Lung (tissue), 12 donors: Measurements from ENCODE around the gene RGS12. TPM values are rescaled to one million over a fixed set of nuclear protein-coding genes. Genes with fewer than 3 reads are reported as not detected.
A peak's percentile ranks its signal among the peaks of the same experiment; 100 is the strongest.

Experiments
- ATAC-seq: fragments of 200-7000 bp; cut with Tn5 transposase; one replicate; pipeline ENCODE4 v1.9.1; 2020; ENCODE audit warnings: moderate number of reproducible peaks; ENCODE audit not compliant: insufficient read depth, low FRiP score
- DNase-seq, 3 donors: peaks; one replicate each; pipeline ENCODE4 v3.0.0-alpha.2; 2013 to 2017
- H3K27ac ChIP-seq, 2 donors: one replicate each; pipeline ENCODE4 v1.5.1; 2013; ENCODE audit warnings: mild to moderate bottlenecking in 2 of 2, moderate library complexity in 2 of 2, control low read depth in 1 of 2, inconsistent platforms in 1 of 2, low read depth in 1 of 2, low read length in 1 of 2
- H3K27me3 ChIP-seq, 3 donors: one replicate each; pipeline ENCODE4 v1.5.1; 2013; ENCODE audit warnings: low read length in 2 of 3; ENCODE audit not compliant: control insufficient read depth in 3 of 3, insufficient read depth in 3 of 3
- H3K36me3 ChIP-seq, 4 donors: one replicate each; pipeline ENCODE4 v1.5.1; 2013; ENCODE audit warnings: low read length in 4 of 4, mild to moderate bottlenecking in 1 of 4, moderate library complexity in 1 of 4; ENCODE audit not compliant: control insufficient read depth in 4 of 4, insufficient read depth in 4 of 4
- H3K4me1 ChIP-seq, 5 donors: one replicate each; pipeline ENCODE4 v1.5.1; 2013; ENCODE audit warnings: low read length in 5 of 5, mild to moderate bottlenecking in 2 of 5, moderate library complexity in 1 of 5; ENCODE audit not compliant: control insufficient read depth in 5 of 5, insufficient read depth in 5 of 5
- H3K4me3 ChIP-seq: one replicate; pipeline ENCODE4 v1.5.1; 2013; ENCODE audit warnings: mild to moderate bottlenecking, control low read depth, moderate library complexity
- H3K9ac ChIP-seq, 2 donors: one replicate each; pipeline ENCODE4 v1.5.1; 2013; ENCODE audit warnings: low read length in 2 of 2, control low read depth in 1 of 2; ENCODE audit not compliant: insufficient read depth in 1 of 2
- H3K9me3 ChIP-seq, 4 donors: one replicate each; pipeline ENCODE4 v1.5.1; 2013; ENCODE audit warnings: low read length in 3 of 4, mild to moderate bottlenecking in 1 of 4, moderate library complexity in 1 of 4; ENCODE audit not compliant: control insufficient read depth in 4 of 4, insufficient read depth in 3 of 4
- CTCF ChIP-seq: IDR thresholded peaks from 2 replicates; pipeline ENCODE4 v1.5.1; 2012; ENCODE audit warnings: mild to moderate bottlenecking; ENCODE audit errors: control extremely low read depth, extremely low read depth
- WGBS, 2 donors: extraction: QIAGEN DNeasy Blood & Tissue Kit; methylation state at CpG; one replicate each; pipeline ENCODE4 v1.1.7; 2013; 5-methylcytosine and 5-hydroxymethylcytosine counted together
- polyA plus RNA-seq, 2 donors: library from polyadenylated mRNA; stranded (reverse); fragments of 200-250 nt; gene quantifications; one replicate each; pipeline ENCODE4 v1.2.1, GENCODE V29; 2013
- total RNA-seq, 2 donors: library from RNA; depleted of rRNA in 1 of 2; stranded (reverse); fragments of >200 nt in 1 of 2; gene quantifications; one replicate each; pipeline ENCODE4 v1.2.1, GENCODE V29; 2014 to 2021
- donor health status: control.
- donor health status: control.
- donor health status: Bipolar disorder and iron deficiency.
- donor health status: healthy.
- donor health status: DM: yes; HTN: yes; CAD: no.

RGS12 gene
- total and polyA plus RNA-seq, 4 donors = 15.4 to 76.6 (median 44.9) TPM

GRCh38 chr4:3307060-3307459 lies 14.2 kb downstream of the RGS12 start:
- DNase-seq (no peak), ATAC-seq (no peak)

GRCh38 chr4:3307486-3307885 lies 14.7 kb downstream of the RGS12 start:
- ATAC-seq (no peak), DNase-seq (no peak)
- Histone ChIP-seq H3K4me3 (no peak overlapping the region), H3K9me3 (no peaks in the 10 kb centered on the region), H3K9ac (no peak overlapping the region), H3K4me1 (peaks cover 6 to 30% (median 27%) of the 10 kb centered on the region in 5 donors), H3K27ac (peak overlapping the region in 1 of 2 donors; percentile 15), H3K27me3 (no peaks in the 10 kb centered on the region), H3K36me3 (no peaks in the 10 kb centered on the region)
- TF ChIP-seq CTCF = no peak
- 72 to 88% methylated on average over 12 of the region's 12 CpGs for WGBS, 2 donors

More at GRCh38 chr4:3307060-3307459, 14.2 kb downstream of the RGS12 start:
- H3K4me3 ChIP-seq = no peak overlapping the region
- 70 to 91% methylated on average over 20 of the region's 20 CpGs for WGBS, 2 donors
- no peaks in the 10 kb centered on the region for H3K9me3 ChIP-seq
- H3K27me3 ChIP-seq = no peaks in the 10 kb centered on the region
- no peaks in the 10 kb centered on the region for H3K36me3 ChIP-seq
- no peak overlapping the region for H3K9ac ChIP-seq
- TF ChIP-seq CTCF = no peak
- peaks cover 6 to 33% (median 27%) of the 10 kb centered on the region in 5 donors for H3K4me1 ChIP-seq
- H3K27ac ChIP-seq = no peak overlapping the region

GRCh38 chr4:3307891-3308575 lies 15.2 kb downstream of the RGS12 start:
- Histone ChIP-seq H3K4me1 (peaks cover 6 to 30% (median 27%) of the 10 kb centered on the region in 5 donors), H3K4me3 (no peak overlapping the region), H3K9ac (no peak overlapping the region), H3K27ac (no peak overlapping the region), H3K27me3 (no peaks in the 10 kb centered on the region), H3K9me3 (no peaks in the 10 kb centered on the region), H3K36me3 (peaks cover 0 to 2% (median 0%) of the 10 kb centered on the region in 4 donors)
- 91 to 92% methylated on average over 31 of the region's 31 CpGs for WGBS, 2 donors
- no peak for ATAC-seq
- DNase-seq = no peak
- no peak for TF ChIP-seq CTCF
